K562 (cell line): Measurements from ENCODE around the gene PCSK5.

ENCODE experiments used
- CTCF ChIP-seq, 3 experiments: IDR thresholded peaks in 2 of 3; conservative IDR thresholded peaks in 1 of 3; 2 replicates each; pipeline ENCODE4 v1.5.1; 2011 to 2012; ENCODE audit warnings: low read length in 3 of 3, mild to moderate bottlenecking in 3 of 3, control low read depth in 2 of 3, improper control_type of control experiment in 1 of 3, inconsistent platforms in 1 of 3, low read depth in 1 of 3, mixed read lengths in 1 of 3, moderate library complexity in 1 of 3; ENCODE audit not compliant: insufficient read depth in 2 of 3
- DPF2 ChIP-seq: fragments of 450-650 bp; IDR thresholded peaks from 2 replicates; pipeline ENCODE4 v1.6.1; 2016
- HDAC1 ChIP-seq, 2 experiments: fragments of 450-650 bp; IDR thresholded peaks; 2 replicates each; pipeline ENCODE4 v1.6.1; 2016 to 2017; ENCODE audit warnings: inconsistent platforms in 1 of 2, mild to moderate bottlenecking in 1 of 2, moderate library complexity in 1 of 2
- KDM4B ChIP-seq, 2 experiments: fragments of 450-650 bp in 1 of 2; sonication (generic) in 1 of 2; IDR thresholded peaks; 2 replicates each; pipeline ENCODE4 v1.6.1; 2016 to 2017; ENCODE audit warnings: borderline replicate concordance in 2 of 2, antibody characterized with exemption in 1 of 2, low read depth in 1 of 2, mild to moderate bottlenecking in 1 of 2
- MAX ChIP-seq: sonication (generic); formaldehyde crosslinking; IDR thresholded peaks from 2 replicates; pipeline ENCODE4 v1.9.0; 2022; ENCODE audit warnings: mild to moderate bottlenecking, missing genetic modification reagents
- NCOA1 ChIP-seq: fragments of 450-650 bp; IDR thresholded peaks from 2 replicates; pipeline ENCODE4 v1.6.1; 2016; ENCODE audit warnings: low read depth
- NR2F6 ChIP-seq: fragments of 450-650 bp; formaldehyde crosslinking; IDR thresholded peaks from 2 replicates; pipeline ENCODE4 v1.4.0; 2020; ENCODE audit warnings: mild to moderate bottlenecking
- SETDB1 ChIP-seq: IDR thresholded peaks from one replicate; pipeline ENCODE4 v1.6.1; 2012; ENCODE audit warnings: low read length, control low read depth, inconsistent platforms
- SMARCE1 ChIP-seq: fragments of 450-650 bp; IDR thresholded peaks from 2 replicates; pipeline ENCODE4 v1.7.1; 2016; ENCODE audit warnings: mild to moderate bottlenecking
- YY1 ChIP-seq, 3 experiments: IDR thresholded peaks; 2 replicates each; pipeline ENCODE4 v1.6.1; 2011; ENCODE audit warnings: low read length in 2 of 3, mild to moderate bottlenecking in 2 of 3, moderate library complexity in 2 of 3, borderline replicate concordance in 1 of 3, control low read depth in 1 of 3, low read depth in 1 of 3; ENCODE audit not compliant: insufficient read depth in 3 of 3, insufficient replicate concordance in 2 of 3, control insufficient read depth in 1 of 3, insufficient read length in 1 of 3; ENCODE audit errors: extremely low read depth in 1 of 3
- ZNF224 ChIP-seq: sonication (generic); formaldehyde crosslinking; IDR thresholded peaks from 2 replicates; pipeline ENCODE4 v1.8.0; 2022; ENCODE audit warnings: mild to moderate bottlenecking, missing genetic modification reagents
- ZNF3 ChIP-seq: fragments of 250-450 bp; sonication (Bioruptor Pico); IDR thresholded peaks from 2 replicates; pipeline ENCODE4 v1.5.0; 2021; ENCODE audit warnings: mild to moderate bottlenecking, moderate library complexity
- TF ChIP-seq, protein P1 (sequence below): fragments of 450-650 bp; IDR thresholded peaks from 2 replicates; pipeline ENCODE4 v1.6.1; 2016; ENCODE audit warnings: mild to moderate bottlenecking
- TF ChIP-seq, protein P2 (sequence below): fragments of 250-450 bp; sonication (Bioruptor Pico); IDR thresholded peaks from 2 replicates; pipeline ENCODE4 v1.8.0; 2022; ENCODE audit warnings: inconsistent platforms

- no peak for TF ChIP-seq KDM4B (IDR thresholded peaks at IDR 0.05; ENCODE audit: borderline replicate concordance in 2 of 2, low read depth in 1 of 2)
- no peak for TF ChIP-seq CTCF (IDR thresholded peaks at IDR 0.05 in 2 of 3, conservative IDR thresholded peaks at IDR 0.05 in 1 of 3; ENCODE audit: insufficient read depth in 2 of 3, low read depth in 1 of 3, low read length in 3 of 3)
- TF ChIP-seq SETDB1 = no peak
- TF ChIP-seq HDAC1 (IDR thresholded peaks at IDR 0.05) = no peak
- TF ChIP-seq ZNF3 (CRISPR knock-in tag) = no peak
- TF ChIP-seq DPF2 = no peak
- TF ChIP-seq, protein P1, sequence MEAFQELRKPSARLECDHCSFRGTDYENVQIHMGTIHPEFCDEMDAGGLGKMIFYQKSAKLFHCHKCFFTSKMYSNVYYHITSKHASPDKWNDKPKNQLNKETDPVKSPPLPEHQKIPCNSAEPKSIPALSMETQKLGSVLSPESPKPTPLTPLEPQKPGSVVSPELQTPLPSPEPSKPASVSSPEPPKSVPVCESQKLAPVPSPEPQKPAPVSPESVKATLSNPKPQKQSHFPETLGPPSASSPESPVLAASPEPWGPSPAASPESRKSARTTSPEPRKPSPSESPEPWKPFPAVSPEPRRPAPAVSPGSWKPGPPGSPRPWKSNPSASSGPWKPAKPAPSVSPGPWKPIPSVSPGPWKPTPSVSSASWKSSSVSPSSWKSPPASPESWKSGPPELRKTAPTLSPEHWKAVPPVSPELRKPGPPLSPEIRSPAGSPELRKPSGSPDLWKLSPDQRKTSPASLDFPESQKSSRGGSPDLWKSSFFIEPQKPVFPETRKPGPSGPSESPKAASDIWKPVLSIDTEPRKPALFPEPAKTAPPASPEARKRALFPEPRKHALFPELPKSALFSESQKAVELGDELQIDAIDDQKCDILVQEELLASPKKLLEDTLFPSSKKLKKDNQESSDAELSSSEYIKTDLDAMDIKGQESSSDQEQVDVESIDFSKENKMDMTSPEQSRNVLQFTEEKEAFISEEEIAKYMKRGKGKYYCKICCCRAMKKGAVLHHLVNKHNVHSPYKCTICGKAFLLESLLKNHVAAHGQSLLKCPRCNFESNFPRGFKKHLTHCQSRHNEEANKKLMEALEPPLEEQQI = no peak
- TF ChIP-seq YY1 (IDR thresholded peaks at IDR 0.05; ENCODE audit: borderline replicate concordance in 1 of 3, control insufficient read depth in 1 of 3, extremely low read depth in 1 of 3, insufficient read depth in 3 of 3, insufficient read length in 1 of 3, insufficient replicate concordance in 2 of 3, low read depth in 1 of 3, low read length in 2 of 3) = no peak
- no peak for TF ChIP-seq SMARCE1
- TF ChIP-seq, protein P2, sequence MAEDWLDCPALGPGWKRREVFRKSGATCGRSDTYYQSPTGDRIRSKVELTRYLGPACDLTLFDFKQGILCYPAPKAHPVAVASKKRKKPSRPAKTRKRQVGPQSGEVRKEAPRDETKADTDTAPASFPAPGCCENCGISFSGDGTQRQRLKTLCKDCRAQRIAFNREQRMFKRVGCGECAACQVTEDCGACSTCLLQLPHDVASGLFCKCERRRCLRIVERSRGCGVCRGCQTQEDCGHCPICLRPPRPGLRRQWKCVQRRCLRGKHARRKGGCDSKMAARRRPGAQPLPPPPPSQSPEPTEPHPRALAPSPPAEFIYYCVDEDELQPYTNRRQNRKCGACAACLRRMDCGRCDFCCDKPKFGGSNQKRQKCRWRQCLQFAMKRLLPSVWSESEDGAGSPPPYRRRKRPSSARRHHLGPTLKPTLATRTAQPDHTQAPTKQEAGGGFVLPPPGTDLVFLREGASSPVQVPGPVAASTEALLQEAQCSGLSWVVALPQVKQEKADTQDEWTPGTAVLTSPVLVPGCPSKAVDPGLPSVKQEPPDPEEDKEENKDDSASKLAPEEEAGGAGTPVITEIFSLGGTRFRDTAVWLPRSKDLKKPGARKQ (CRISPR knock-in tag) = no peak
- TF ChIP-seq MAX (CRISPR knock-in tag) = no peak
- TF ChIP-seq ZNF224 (CRISPR knock-in tag) = no peak
- TF ChIP-seq NR2F6 (CRISPR knock-in tag) = no peak
- no peak for TF ChIP-seq NCOA1
Observed at GRCh38 chr9:75997206-75997605, 106.7 kb downstream of the PCSK5 start.
